Fibroblast of lung (primary cell): ENCODE results near the gene CADPS. TPM values are rescaled to one million over a fixed set of nuclear protein-coding genes. Genes with fewer than 3 reads are reported as not detected.

Experiments
- DNase-seq, 2 donors: peaks; one replicate each; pipeline versions ENCODE4 v3.0.0 to v3.0.0-alpha.2; 2010; ENCODE audit warnings: low read depth in 2 of 2
- H2AFZ ChIP-seq: 2 replicates; pipeline ENCODE4 v1.5.1; 2012; ENCODE audit warnings: low read length, control low read depth, inconsistent platforms
- H3K27ac ChIP-seq: 2 replicates; pipeline ENCODE4 v1.5.1; 2011; ENCODE audit warnings: low read length, control low read depth; ENCODE audit not compliant: insufficient read depth
- H3K27me3 ChIP-seq: 2 replicates; pipeline ENCODE4 v1.5.1; 2011; ENCODE audit warnings: mild to moderate bottlenecking, low read length; ENCODE audit not compliant: control insufficient read depth, insufficient read depth
- H3K36me3 ChIP-seq: 2 replicates; pipeline ENCODE4 v1.5.1; 2011; ENCODE audit warnings: low read length; ENCODE audit not compliant: control insufficient read depth, insufficient read depth
- H3K4me1 ChIP-seq: 2 replicates; pipeline ENCODE4 v1.5.1; 2011; ENCODE audit warnings: low read length; ENCODE audit not compliant: control insufficient read depth, insufficient read depth; ENCODE audit errors: extremely low read depth
- H3K4me2 ChIP-seq: 2 replicates; pipeline ENCODE4 v1.5.1; 2011; ENCODE audit warnings: low read length, control low read depth; ENCODE audit not compliant: insufficient read depth; ENCODE audit errors: extremely low read depth
- H3K4me3 ChIP-seq, 4 experiments: fragments of 200-600 bp in 1 of 4; sonication (generic) in 1 of 4; replicated peaks in 1 of 4; 2 replicates each; pipeline ENCODE4 v1.5.1; 2011 to 2016; ENCODE audit warnings: low read length in 4 of 4, low read depth in 3 of 4, mild to moderate bottlenecking in 3 of 4, control low read depth in 2 of 4, inconsistent platforms in 1 of 4, mixed read lengths in 1 of 4; ENCODE audit not compliant: insufficient read depth in 1 of 4; ENCODE audit errors: control extremely low read depth in 1 of 4
- H3K79me2 ChIP-seq: 2 replicates; pipeline ENCODE4 v1.5.1; 2012; ENCODE audit warnings: mild to moderate bottlenecking, low read length, inconsistent platforms; ENCODE audit not compliant: control insufficient read depth, insufficient read depth
- H3K9ac ChIP-seq: 2 replicates; pipeline ENCODE4 v1.5.1; 2011; ENCODE audit warnings: mild to moderate bottlenecking, low read length, control low read depth; ENCODE audit not compliant: insufficient read depth
- H3K9me3 ChIP-seq: 2 replicates; pipeline ENCODE4 v1.5.1; 2012; ENCODE audit warnings: low read depth, low read length; ENCODE audit not compliant: control insufficient read depth, insufficient read depth
- H4K20me1 ChIP-seq: 2 replicates; pipeline ENCODE4 v1.5.1; 2011; ENCODE audit warnings: low read length; ENCODE audit not compliant: control insufficient read depth, insufficient read depth; ENCODE audit errors: extremely low read depth
- CTCF ChIP-seq, 2 donors: IDR thresholded peaks in 1 of 2; conservative IDR thresholded peaks in 1 of 2; 1 replicate in 1 of 2; 2 replicates in 1 of 2; pipeline ENCODE4 v1.5.1; 2011 to 2012; ENCODE audit warnings: low read length in 2 of 2, control low read depth in 1 of 2, inconsistent platforms in 1 of 2, low read depth in 1 of 2, mild to moderate bottlenecking in 1 of 2
- EZH2 ChIP-seq: IDR thresholded peaks from 2 replicates; pipeline ENCODE4 v1.5.1; 2012; ENCODE audit warnings: low read length, control low read depth, mild to moderate bottlenecking; ENCODE audit errors: missing control alignments
- polyA plus RNA-seq, 2 donors: library from polyadenylated mRNA; depleted of rRNA in 1 of 2; stranded (reverse) in 1 of 2; unstranded in 1 of 2; fragments of >200 nt; gene quantifications; 2 replicates each; pipeline ENCODE4 v1.2.1, GENCODE V29; 2011 to 2012; ENCODE audit warnings: missing spikeins in 1 of 2
- total RNA-seq: library from RNA; depleted of rRNA; stranded (reverse); fragments of >200 nt; gene quantifications from 2 replicates; pipeline ENCODE4 v1.2.1, GENCODE V29; 2014

CADPS gene
- total and polyA plus RNA-seq, 2 donors (not counting 1 experiment from before 2014, with no cell fraction given) = 2.3 to 63.1 TPM

GRCh38 chr3:62502315-62503300 is 372.6 kb downstream of the CADPS start:
- Histone ChIP-seq H4K20me1 (no peaks in the 10 kb centered on the region), H3K27ac (no peak overlapping the region), H2AFZ (no peak overlapping the region), H3K79me2 (no peaks in the 10 kb centered on the region), H3K4me3 (no peak overlapping the region), H3K4me1 (no peaks in the 10 kb centered on the region), H3K4me2 (no peak overlapping the region), H3K9ac (no peak overlapping the region), H3K9me3 (no peaks in the 10 kb centered on the region), H3K27me3 (no peaks in the 10 kb centered on the region), H3K36me3 (no peaks in the 10 kb centered on the region)
- DNase-seq = no peak
- TF ChIP-seq EZH2 (no peak), CTCF (conservative IDR thresholded peaks at IDR 0.05 in 1 of 2, IDR thresholded peaks at IDR 0.05 in 1 of 2; ENCODE audit: low read depth in 1 of 2, low read length in 2 of 2) (no peak)

- Histone ChIP-seq H4K20me1 (no peaks in the 10 kb centered on the region), H3K9me3 (no peaks in the 10 kb centered on the region), H3K79me2 (no peaks in the 10 kb centered on the region), H3K9ac (no peak overlapping the region), H3K27ac (no peak overlapping the region), H3K27me3 (no peaks in the 10 kb centered on the region), H2AFZ (no peak overlapping the region), H3K4me2 (no peak overlapping the region), H3K36me3 (no peaks in the 10 kb centered on the region), H3K4me3 (no peak overlapping the region), H3K4me1 (no peaks in the 10 kb centered on the region)
- TF ChIP-seq CTCF (conservative IDR thresholded peaks at IDR 0.05 in 1 of 2, IDR thresholded peaks at IDR 0.05 in 1 of 2; ENCODE audit: low read depth in 1 of 2, low read length in 2 of 2) = no peak
- DNase-seq = no peak
These were observed 373.9 kb downstream of the CADPS start for GRCh38 chr3:62501289-62501668.

- TF ChIP-seq EZH2 = no peak
- no peak for TF ChIP-seq CTCF (conservative IDR thresholded peaks at IDR 0.05 in 1 of 2, IDR thresholded peaks at IDR 0.05 in 1 of 2; ENCODE audit: low read depth in 1 of 2, low read length in 2 of 2)
- Histone ChIP-seq H3K4me1 (no peaks in the 10 kb centered on the region), H3K79me2 (no peaks in the 10 kb centered on the region), H3K9me3 (no peaks in the 10 kb centered on the region), H3K36me3 (no peaks in the 10 kb centered on the region), H2AFZ (no peak overlapping the region), H3K4me2 (no peak overlapping the region), H3K9ac (no peak overlapping the region), H3K27me3 (no peaks in the 10 kb centered on the region), H4K20me1 (no peaks in the 10 kb centered on the region), H3K27ac (no peak overlapping the region), H3K4me3 (no peak overlapping the region)
- no peak for DNase-seq
These were observed 374.5 kb downstream of the CADPS start for GRCh38 chr3:62500556-62501288.
